HepG2 (cell line): ENCODE results near the gene TLCD3A. TPM values are rescaled to one million over a fixed set of nuclear protein-coding genes. Genes with fewer than 3 reads are reported as not detected.

Experiments used
- BRD4 ChIP-seq: sonication (generic); formaldehyde crosslinking; IDR thresholded peaks from 2 replicates; pipeline ENCODE4 v1.4.0; 2020; ENCODE audit warnings: missing genetic modification reagents
- DNMT3B ChIP-seq: conservative IDR thresholded peaks from 2 replicates; pipeline ENCODE4 v1.6.1; 2016; ENCODE audit warnings: missing biosample characterization, control low read depth
- HNRNPUL1 ChIP-seq: fragments of 200-400 bp; formaldehyde crosslinking; IDR thresholded peaks from 2 replicates; pipeline ENCODE4 v1.6.1; 2017; ENCODE audit warnings: low read depth, mild to moderate bottlenecking, low read length, moderate library complexity
- IKZF1 ChIP-seq: fragments of 450-650 bp; IDR thresholded peaks from 2 replicates; pipeline ENCODE4 v1.7.1; 2016
- KDM6A ChIP-seq: IDR thresholded peaks from 2 replicates; pipeline ENCODE4 v1.6.1; 2016; ENCODE audit warnings: low read depth
- MYNN ChIP-seq: sonication (generic); formaldehyde crosslinking; IDR thresholded peaks from 2 replicates; pipeline ENCODE4 v1.4.0; 2020; ENCODE audit warnings: mild to moderate bottlenecking, low read depth, missing genetic modification reagents
- NBN ChIP-seq: fragments of 450-650 bp; conservative IDR thresholded peaks from 2 replicates; pipeline ENCODE4 v1.6.1; 2017
- NR3C1 ChIP-seq: sonication (generic); formaldehyde crosslinking; IDR thresholded peaks from 2 replicates; pipeline ENCODE4 v1.4.0; 2020; ENCODE audit warnings: missing genetic modification reagents
- TBX3 ChIP-seq: fragments of 450-650 bp; IDR thresholded peaks from 2 replicates; pipeline ENCODE4 v1.6.1; 2017; ENCODE audit warnings: antibody characterized with exemption, mild to moderate bottlenecking, inconsistent platforms, borderline replicate concordance
- ZBTB7A ChIP-seq: sonication (generic); formaldehyde crosslinking; IDR thresholded peaks from 2 replicates; pipeline ENCODE4 v1.8.0; 2022; ENCODE audit warnings: mild to moderate bottlenecking, missing genetic modification reagents
- ZMYM3 ChIP-seq: sonication (generic); formaldehyde crosslinking; IDR thresholded peaks from 2 replicates; pipeline ENCODE4 v1.5.1; 2020; ENCODE audit warnings: mild to moderate bottlenecking, missing genetic modification reagents
- ZNF264 ChIP-seq: sonication (generic); formaldehyde crosslinking; IDR thresholded peaks from 2 replicates; pipeline ENCODE4 v1.4.0; 2020; ENCODE audit warnings: missing genetic modification reagents
- ZNF510 ChIP-seq: sonication (generic); formaldehyde crosslinking; IDR thresholded peaks from 2 replicates; pipeline ENCODE4 v1.4.0; 2020; ENCODE audit warnings: low read depth, mild to moderate bottlenecking, missing genetic modification reagents
- ZNF816 ChIP-seq: sonication (generic); formaldehyde crosslinking; IDR thresholded peaks from 2 replicates; pipeline ENCODE4 v1.8.0; 2022; ENCODE audit warnings: missing genetic modification reagents, mild to moderate bottlenecking, borderline replicate concordance
- ZNF850 ChIP-seq: sonication (generic); formaldehyde crosslinking; conservative IDR thresholded peaks from 2 replicates; pipeline ENCODE4 v1.9.0; 2021; ENCODE audit warnings: mild to moderate bottlenecking, missing genetic modification reagents
- polyA plus RNA-seq, 8 experiments: library from polyadenylated mRNA; depleted of rRNA in 3 of 8; stranded (reverse) in 7 of 8; unstranded in 1 of 8; fragments of >200 nt; fragmentation: Illumina TruSeq in 4 of 8; extraction: Trizol in 4 of 8; gene quantifications; 2 replicates each; pipeline versions ENCODE4 v1.2.1 to v1.2.3, GENCODE V29; 2011 to 2016; ENCODE audit warnings: low read depth in 4 of 8, missing spikeins in 1 of 8, mixed read lengths in 1 of 8; ENCODE audit not compliant: insufficient read depth in 1 of 8
- total RNA-seq, 5 experiments: library from RNA; depleted of rRNA; stranded (reverse); fragments of >200 nt; fragmentation: Illumina TruSeq; extraction: Trizol; gene quantifications; 2 replicates each; pipeline ENCODE4 v1.2.3, GENCODE V29; 2016; ENCODE audit warnings: low read depth in 1 of 5
- TF ChIP-seq, protein P1 (sequence below): sonication (generic); formaldehyde crosslinking; IDR thresholded peaks from 2 replicates; pipeline ENCODE4 v1.4.0; 2020; ENCODE audit warnings: missing genetic modification reagents
- TF ChIP-seq, protein P2 (sequence below): sonication (generic); formaldehyde crosslinking; IDR thresholded peaks from 2 replicates; pipeline ENCODE4 v1.8.1; 2023; ENCODE audit warnings: missing genetic modification reagents, inconsistent platforms, borderline replicate concordance
- TF ChIP-seq, protein P3 (sequence below), 2 experiments: fragments of 450-650 bp in 1 of 2; sonication (generic) in 1 of 2; formaldehyde crosslinking; IDR thresholded peaks; 2 replicates each; pipeline versions ENCODE4 v1.5.0 to v1.8.0; 2020 to 2022; ENCODE audit warnings: mild to moderate bottlenecking in 1 of 2, missing genetic modification reagents in 1 of 2
- TF ChIP-seq, protein P4 (sequence below): sonication (generic); formaldehyde crosslinking; IDR thresholded peaks from 2 replicates; pipeline ENCODE4 v1.5.0; 2020; ENCODE audit warnings: missing genetic modification reagents
- TF ChIP-seq, protein P5 (sequence below): sonication (generic); formaldehyde crosslinking; conservative IDR thresholded peaks from 2 replicates; pipeline ENCODE4 v1.8.1; 2023; ENCODE audit warnings: missing genetic modification reagents
- TF ChIP-seq, protein P6 (sequence below): sonication (generic); formaldehyde crosslinking; IDR thresholded peaks from 2 replicates; pipeline ENCODE4 v1.5.0; 2020; ENCODE audit warnings: mild to moderate bottlenecking, missing genetic modification reagents, moderate library complexity

The TLCD3A gene
- total and polyA plus RNA-seq, 2 of the 13 experiments (the other 11 are each of a cell fraction or from before 2014, with no cell fraction given): 25.2 to 46.6 TPM

DNA sequence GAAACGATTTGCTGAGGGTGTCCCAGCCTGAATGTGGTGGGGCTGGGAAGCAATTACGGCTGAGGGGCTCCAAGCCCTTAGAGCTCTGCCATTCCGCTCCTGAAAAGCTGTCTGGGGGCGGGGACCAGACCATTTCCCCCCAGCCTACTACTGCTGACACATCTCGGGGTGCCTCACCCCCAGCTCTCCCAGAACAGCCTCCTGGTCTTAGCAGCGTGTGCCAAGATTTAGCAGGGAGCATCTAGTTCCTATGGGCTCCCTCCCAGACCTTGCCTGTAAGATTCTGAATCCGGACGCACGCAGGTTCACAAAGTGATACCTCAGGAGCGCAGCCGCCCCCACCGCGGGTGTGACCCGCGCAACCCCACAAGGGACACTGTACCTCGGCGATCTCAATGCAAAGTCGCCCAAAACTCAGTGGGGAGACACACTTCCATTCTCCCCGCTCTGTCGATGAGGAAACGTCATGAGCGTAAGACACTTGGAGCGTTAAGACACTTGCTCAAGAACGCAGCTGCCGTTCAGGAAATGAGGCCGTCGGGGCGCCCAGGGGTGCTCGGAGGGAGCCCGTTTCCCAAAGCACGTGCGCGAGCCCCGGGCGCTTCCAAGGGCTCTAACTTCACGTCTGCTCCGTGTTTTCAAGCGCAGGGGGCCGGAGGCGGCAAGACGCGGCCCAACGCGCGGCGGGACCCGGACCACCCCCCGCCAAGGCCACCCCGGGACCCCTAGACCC is 19.0 kb downstream of the TLCD3A start (continued):
- TF ChIP-seq, protein P1, sequence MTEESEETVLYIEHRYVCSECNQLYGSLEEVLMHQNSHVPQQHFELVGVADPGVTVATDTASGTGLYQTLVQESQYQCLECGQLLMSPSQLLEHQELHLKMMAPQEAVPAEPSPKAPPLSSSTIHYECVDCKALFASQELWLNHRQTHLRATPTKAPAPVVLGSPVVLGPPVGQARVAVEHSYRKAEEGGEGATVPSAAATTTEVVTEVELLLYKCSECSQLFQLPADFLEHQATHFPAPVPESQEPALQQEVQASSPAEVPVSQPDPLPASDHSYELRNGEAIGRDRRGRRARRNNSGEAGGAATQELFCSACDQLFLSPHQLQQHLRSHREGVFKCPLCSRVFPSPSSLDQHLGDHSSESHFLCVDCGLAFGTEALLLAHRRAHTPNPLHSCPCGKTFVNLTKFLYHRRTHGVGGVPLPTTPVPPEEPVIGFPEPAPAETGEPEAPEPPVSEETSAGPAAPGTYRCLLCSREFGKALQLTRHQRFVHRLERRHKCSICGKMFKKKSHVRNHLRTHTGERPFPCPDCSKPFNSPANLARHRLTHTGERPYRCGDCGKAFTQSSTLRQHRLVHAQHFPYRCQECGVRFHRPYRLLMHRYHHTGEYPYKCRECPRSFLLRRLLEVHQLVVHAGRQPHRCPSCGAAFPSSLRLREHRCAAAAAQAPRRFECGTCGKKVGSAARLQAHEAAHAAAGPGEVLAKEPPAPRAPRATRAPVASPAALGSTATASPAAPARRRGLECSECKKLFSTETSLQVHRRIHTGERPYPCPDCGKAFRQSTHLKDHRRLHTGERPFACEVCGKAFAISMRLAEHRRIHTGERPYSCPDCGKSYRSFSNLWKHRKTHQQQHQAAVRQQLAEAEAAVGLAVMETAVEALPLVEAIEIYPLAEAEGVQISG: no peak
- TF ChIP-seq MYNN (CRISPR knock-in tag) (no peak; the same call in 1 of the 2 replicates), DNMT3B (CRISPR knock-in tag) (no peak), NBN (no peak), ZNF264 (CRISPR knock-in tag) (no peak), IKZF1 (no peak), ZMYM3 (no peak), ZNF816 (CRISPR knock-in tag) (no peak), KDM6A (CRISPR knock-in tag) (no peak), TBX3 (no peak), ZNF510 (CRISPR knock-in tag) (no peak), ZBTB7A (no peak), ZNF850 (CRISPR knock-in tag) (0 out of 2 replicates have a peak, but pooled peaks have one; percentile 42), HNRNPUL1 (no peak), BRD4 (CRISPR knock-in tag) (no peak), NR3C1 (CRISPR knock-in tag) (no peak)
- TF ChIP-seq, protein P2, sequence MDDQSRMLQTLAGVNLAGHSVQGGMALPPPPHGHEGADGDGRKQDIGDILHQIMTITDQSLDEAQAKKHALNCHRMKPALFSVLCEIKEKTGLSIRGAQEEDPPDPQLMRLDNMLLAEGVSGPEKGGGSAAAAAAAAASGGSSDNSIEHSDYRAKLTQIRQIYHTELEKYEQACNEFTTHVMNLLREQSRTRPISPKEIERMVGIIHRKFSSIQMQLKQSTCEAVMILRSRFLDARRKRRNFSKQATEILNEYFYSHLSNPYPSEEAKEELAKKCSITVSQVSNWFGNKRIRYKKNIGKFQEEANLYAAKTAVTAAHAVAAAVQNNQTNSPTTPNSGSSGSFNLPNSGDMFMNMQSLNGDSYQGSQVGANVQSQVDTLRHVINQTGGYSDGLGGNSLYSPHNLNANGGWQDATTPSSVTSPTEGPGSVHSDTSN (CRISPR knock-in tag): no peak
- TF ChIP-seq, protein P3, sequence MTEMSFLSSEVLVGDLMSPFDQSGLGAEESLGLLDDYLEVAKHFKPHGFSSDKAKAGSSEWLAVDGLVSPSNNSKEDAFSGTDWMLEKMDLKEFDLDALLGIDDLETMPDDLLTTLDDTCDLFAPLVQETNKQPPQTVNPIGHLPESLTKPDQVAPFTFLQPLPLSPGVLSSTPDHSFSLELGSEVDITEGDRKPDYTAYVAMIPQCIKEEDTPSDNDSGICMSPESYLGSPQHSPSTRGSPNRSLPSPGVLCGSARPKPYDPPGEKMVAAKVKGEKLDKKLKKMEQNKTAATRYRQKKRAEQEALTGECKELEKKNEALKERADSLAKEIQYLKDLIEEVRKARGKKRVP (CRISPR knock-in tag; IDR thresholded peaks at IDR 0.05): no peak
- TF ChIP-seq, protein P4, sequence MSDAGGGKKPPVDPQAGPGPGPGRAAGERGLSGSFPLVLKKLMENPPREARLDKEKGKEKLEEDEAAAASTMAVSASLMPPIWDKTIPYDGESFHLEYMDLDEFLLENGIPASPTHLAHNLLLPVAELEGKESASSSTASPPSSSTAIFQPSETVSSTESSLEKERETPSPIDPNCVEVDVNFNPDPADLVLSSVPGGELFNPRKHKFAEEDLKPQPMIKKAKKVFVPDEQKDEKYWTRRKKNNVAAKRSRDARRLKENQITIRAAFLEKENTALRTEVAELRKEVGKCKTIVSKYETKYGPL (CRISPR knock-in tag): peak; percentile 11; the same call in 1 of the 2 replicates
- TF ChIP-seq, protein P5, sequence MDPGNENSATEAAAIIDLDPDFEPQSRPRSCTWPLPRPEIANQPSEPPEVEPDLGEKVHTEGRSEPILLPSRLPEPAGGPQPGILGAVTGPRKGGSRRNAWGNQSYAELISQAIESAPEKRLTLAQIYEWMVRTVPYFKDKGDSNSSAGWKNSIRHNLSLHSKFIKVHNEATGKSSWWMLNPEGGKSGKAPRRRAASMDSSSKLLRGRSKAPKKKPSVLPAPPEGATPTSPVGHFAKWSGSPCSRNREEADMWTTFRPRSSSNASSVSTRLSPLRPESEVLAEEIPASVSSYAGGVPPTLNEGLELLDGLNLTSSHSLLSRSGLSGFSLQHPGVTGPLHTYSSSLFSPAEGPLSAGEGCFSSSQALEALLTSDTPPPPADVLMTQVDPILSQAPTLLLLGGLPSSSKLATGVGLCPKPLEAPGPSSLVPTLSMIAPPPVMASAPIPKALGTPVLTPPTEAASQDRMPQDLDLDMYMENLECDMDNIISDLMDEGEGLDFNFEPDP: no peak
- TF ChIP-seq, protein P6, sequence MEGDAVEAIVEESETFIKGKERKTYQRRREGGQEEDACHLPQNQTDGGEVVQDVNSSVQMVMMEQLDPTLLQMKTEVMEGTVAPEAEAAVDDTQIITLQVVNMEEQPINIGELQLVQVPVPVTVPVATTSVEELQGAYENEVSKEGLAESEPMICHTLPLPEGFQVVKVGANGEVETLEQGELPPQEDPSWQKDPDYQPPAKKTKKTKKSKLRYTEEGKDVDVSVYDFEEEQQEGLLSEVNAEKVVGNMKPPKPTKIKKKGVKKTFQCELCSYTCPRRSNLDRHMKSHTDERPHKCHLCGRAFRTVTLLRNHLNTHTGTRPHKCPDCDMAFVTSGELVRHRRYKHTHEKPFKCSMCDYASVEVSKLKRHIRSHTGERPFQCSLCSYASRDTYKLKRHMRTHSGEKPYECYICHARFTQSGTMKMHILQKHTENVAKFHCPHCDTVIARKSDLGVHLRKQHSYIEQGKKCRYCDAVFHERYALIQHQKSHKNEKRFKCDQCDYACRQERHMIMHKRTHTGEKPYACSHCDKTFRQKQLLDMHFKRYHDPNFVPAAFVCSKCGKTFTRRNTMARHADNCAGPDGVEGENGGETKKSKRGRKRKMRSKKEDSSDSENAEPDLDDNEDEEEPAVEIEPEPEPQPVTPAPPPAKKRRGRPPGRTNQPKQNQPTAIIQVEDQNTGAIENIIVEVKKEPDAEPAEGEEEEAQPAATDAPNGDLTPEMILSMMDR: no peak
